T1000 (cell line): Measurements from ENCODE around the gene ATOH8.
"Not testable (repeated sequence)": the region's sequence is repeated elsewhere in the genome, so short reads cannot be mapped to it uniquely, and the experiment has no call there.

Experiments used
- DNase-seq: peaks from one replicate; lab custom pipeline; 2025; ENCODE audit warnings: mixed read lengths; lab: John Stamatoyannopoulos, UW

The ATOH8 gene, protein sequence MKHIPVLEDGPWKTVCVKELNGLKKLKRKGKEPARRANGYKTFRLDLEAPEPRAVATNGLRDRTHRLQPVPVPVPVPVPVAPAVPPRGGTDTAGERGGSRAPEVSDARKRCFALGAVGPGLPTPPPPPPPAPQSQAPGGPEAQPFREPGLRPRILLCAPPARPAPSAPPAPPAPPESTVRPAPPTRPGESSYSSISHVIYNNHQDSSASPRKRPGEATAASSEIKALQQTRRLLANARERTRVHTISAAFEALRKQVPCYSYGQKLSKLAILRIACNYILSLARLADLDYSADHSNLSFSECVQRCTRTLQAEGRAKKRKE

DNA sequence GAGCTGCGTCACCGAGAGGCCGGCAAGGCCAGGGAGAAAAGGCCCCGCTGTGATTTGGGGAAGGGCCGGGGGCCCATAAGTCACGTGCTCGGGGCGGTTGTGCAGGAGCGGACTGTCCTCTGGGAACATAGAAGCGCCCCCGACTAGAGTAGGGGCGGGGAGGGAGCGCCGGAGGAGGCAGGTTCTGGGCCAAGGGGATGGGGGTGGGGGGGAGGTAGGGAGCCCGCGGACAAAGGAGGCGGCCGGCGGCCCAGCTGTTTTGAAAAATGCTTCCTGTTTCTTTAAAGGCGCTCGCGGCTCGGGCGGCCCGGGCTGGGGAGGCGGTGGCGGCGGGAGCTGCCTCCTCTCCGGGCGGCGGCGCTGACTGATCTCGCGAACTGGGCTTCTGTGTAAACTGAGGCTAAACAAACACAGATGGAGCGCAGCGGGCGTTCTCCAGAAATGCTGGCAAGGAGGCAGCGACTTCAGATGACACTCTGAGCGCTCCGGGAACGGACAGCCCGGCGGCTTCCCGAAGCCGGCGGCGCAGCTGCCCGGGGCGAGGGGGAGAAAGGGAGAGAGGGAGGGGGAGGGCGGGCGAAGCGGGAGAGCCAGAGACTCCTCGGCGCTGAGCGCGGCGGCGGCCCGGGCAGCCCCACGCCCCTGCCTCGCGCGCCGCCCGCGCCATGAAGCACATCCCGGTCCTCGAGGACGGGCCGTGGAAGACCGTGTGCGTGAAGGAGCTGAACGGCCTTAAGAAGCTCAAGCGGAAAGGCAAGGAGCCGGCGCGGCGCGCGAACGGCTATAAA, at the start of gene ATOH8:
ATOH8 (plus strand) TSS at position 467 of the 788 bp plus-strand sequence; CDS start at position 666, 199 bp downstream.
- no peak for DNase-seq

DNA sequence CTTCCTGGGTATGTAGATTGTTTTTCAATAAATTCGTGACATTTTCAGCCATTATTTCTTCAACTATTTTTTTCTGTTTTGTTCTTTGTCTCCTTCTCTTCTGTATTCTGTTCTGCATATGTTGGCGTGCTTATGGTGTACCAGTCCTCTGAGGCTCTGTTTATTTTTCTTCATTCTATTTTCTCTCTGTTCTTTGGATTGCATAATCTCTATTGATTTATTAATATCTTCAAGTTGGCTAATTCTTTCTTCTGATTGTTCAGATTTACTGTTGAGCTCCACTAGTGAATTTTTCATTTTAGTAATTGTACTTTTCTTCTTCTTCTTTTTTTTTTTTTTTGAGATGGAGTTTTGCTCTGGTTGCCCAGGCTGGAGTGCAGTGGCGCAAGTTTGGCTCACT, 49.8 kb upstream of the ATOH8 start:
- no peak for DNase-seq

DNA sequence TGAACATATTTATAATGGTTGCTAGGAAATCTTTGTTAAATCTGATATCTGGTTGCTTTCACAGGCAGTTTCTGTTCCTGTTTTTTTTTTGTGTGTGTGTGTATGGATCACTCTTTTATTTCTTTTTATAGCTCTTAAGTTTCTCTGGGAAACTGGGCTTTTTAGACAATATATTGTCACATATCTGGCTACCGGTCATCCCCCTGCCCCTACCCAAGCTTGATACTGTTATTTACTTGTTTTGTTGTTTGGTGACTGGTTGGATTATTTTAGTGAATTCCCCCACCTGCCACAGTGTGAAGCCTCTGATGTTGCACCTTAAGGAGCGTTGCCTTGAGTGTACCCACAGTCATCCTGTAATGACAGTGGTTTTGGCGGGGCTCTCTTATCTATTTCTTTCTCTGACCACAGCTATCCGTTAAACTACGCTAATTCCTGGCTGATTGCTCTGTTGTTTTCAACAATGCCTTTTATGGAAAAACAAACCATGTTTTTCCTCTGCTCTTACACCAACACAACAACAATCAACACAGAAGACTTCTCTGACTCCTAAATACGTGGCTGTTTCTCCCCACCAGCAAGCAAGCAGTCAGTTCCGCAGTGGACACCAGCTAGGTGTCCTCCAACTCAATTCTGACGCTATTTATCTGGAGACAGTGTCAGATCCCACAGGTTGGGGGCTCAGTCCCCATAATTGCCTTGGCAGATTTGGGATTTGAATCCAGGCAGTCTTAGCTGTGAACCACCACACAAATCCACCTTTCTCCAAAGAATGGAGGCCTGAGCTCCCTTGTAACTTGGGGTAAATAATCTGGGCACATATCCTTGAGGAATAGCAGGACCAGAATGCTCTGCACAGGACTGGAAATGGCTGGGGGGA, 48.8 kb upstream of the ATOH8 start:
- DNase-seq = no peak

DNA sequence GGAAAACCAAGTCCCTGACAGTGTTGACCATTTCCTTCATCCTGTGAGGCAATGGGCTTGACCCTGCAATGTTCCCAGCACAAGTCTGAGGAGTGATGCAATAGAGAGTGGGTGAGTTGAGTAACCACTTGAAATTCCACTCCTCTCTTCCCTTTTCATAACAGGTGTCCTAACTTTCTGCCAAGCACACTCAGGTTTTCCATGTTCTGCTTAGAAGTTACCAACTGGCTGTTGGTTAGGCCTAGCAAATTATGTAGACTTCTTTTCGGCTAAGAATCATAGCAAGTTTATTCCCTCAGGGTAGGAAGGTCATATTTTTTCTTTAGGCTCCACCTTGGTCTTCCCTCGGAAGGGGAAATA, 48.1 kb upstream of the ATOH8 start:
- DNase-seq = no peak

DNA sequence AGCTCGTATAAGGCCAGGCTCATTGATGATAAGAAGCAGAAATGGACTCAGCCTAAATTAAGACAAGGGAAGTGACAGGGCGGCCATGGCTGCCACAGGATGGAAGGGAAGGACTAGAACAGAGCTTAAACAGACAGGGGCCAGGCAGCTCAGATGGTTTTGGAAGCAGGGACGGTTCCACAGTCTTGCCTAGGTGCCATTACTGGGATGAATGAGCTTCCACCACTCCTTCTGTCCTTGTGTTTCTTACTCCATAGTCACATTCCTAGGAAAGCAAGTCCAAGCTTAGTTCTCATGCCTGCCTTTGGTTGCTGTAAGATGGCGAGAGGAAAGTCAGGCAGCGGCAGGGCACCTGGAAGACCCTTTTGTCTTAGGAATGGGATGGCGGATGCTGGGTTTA, 47.7 kb upstream of the ATOH8 start:
- no peak for DNase-seq

DNA sequence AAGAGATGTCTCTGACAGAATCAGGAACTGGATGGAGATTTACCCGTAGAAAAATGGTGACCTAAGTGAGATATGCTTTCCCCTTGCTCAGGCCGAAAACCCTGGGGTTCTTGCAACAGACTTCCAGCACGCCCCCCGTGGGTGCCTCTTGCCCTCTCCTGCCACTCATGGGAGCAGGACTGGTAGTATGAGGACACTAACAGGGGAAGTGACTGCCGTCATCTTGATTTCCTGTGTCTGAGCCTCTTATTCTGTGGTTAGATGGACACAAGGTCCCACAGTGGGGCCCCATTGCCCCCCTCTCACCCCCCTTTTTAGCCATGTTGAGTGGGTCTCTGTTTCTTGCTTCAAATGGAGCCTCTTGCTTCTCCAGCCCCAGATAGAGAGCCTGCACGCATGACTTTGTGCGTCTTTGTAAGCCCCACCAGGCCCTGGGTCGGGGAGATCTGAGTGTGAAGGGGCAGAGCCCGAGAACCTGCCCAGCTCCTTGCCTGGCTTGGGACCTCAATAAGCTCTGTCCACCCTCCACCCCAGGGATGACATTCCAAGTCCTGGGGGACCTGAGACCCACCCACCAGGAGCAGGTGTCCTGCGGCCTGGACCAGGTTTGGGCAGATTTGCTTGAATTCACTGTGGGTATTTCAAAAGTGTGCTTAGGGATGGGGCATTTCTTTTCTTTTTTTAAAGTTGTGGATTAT, 47.0 kb upstream of the ATOH8 start:
- no peak for DNase-seq

DNA sequence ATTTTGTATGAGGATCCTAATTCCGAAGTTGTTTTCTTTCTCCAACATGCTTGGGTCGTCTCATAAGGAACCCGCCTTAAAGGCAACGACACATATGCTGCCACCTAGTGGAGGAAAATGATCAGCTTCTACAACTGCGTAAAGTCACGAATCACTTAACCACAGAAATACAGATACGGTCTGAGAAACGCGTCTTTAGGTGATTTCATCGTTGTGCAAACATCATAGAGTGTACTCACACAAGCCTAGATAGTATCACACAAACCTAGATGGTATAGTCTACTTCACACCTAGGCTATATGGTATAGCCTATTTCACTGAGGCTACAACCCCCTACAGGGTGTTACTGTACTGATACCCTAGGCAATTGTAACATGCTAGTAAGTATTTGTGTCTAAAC, 46.5 kb upstream of the ATOH8 start:
- peak; percentile 58 for DNase-seq

DNA sequence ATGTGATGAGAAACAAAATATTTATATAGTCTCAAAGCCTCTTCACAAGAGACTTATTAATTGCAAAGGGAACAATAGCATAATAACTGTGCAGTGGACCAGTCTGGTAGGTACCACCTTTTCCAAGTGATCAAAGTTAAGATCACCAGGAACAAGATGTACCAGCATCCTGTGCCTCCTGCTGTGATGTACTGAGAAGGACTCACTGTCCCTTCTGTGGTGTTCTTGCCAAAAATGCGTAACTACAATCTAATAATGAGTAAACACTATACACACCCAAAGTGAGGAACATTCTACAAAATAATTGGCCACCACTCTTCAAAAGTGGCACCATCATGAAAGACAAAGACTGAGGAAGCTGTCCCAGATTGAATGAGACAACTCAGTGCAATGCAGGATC, 45.1 kb upstream of the ATOH8 start:
- DNase-seq = no peak

DNA sequence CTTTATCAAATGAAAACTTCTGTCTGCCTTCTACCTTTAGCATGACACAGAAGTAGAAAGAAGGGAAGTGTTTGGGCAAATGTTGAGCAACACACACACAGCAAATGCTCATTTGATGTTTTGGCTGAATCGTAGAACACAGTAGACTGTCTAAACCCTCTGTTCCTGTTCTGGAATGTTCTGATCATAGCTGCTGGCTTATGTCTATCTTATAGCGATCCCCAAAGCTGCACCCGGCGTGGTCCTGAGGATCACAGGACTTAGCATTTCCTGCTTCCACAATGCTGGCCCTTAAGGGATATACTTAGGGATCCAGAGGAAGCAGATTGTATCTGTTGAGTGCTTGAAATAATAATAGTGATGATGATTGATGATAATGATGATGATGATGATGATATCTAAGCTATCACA, 44.4 kb upstream of the ATOH8 start:
- no peak for DNase-seq

DNA sequence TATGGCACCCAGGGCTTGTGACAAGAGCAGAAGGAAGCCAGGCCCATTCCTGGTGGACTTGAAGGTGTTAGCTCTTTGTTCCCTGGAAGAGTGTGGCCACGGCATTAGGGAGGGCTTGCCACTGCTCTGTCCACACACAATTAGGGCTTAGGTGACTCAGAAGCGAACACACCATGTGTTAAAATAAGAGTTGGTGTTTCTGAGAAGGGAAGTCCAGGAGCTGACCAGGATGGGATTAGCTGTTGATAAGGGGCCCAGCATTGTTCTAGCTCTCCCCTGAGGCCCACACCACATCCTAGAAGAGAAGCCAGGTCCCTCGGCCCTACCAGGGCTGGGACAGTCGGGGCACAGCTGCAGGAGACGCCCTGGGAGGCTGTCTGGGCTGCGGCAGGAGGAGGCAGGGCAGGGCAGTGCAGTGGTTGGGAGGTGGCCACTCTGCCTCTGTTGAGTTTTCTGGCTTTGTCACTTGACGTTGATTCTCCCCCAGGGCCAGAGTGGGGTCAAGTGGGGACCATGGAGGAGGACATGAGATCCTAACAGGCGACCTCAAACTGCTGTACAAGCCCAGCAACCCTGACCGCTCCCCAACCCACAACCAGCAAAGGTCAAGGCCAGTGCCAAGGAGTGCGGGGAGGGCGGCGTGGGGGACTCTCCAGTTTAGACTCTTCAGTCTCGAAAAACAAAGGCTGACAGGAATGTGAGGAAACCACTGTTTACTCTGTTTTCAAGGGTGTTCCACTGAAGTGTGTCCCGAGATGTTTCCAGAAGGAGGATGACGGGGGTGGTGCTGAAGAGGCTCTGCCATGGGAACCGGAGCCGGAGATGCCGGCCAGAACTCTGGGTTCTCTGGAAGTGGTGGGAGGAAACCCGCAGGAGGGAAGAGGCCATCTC, 42.9 kb upstream of the ATOH8 start:
- no peak for DNase-seq

DNA sequence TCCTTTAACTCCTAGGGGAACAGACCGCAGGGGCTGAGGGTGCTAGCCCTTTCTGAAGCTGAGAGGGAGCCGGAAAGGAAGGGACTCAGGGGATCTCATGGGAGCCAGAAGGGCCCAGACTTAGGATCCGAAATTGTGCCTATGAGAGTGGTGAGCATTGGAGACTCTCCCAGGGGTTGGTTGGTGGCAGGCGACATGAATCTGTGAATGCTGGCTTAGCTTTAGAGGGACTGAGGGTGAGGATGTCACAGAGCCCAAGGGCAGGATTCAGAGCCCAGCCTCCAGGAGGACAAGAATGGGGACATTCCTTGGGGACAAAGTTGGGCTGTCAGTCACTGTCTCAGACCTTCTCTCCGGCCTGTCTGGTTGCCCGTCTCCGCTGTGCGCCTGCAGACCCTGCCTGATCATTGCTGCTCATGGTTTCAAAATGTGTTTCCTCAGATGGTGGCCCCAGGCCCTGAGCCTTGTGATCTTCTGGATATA, 42.2 kb upstream of the ATOH8 start:
- no peak for DNase-seq

DNA sequence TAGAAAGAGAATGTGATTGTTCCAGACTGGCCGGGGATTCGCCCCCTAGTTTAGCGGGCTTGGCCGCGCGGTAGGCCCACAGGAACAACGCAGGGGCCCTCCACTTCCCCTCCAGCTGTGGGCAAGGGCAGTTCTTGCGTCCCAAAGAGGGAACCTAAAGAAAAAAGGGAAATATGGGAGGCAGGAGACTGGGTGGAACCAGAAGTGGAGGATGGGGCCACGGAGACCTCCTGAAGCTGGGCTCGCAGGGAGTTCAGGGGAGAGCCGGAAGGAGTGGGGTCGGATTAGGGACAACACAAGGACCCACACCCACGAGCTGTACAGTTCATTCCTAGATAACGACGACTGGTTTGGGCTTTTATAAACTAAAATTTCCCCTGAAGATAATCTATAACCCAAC, 41.5 kb upstream of the ATOH8 start:
- DNase-seq = no peak

DNA sequence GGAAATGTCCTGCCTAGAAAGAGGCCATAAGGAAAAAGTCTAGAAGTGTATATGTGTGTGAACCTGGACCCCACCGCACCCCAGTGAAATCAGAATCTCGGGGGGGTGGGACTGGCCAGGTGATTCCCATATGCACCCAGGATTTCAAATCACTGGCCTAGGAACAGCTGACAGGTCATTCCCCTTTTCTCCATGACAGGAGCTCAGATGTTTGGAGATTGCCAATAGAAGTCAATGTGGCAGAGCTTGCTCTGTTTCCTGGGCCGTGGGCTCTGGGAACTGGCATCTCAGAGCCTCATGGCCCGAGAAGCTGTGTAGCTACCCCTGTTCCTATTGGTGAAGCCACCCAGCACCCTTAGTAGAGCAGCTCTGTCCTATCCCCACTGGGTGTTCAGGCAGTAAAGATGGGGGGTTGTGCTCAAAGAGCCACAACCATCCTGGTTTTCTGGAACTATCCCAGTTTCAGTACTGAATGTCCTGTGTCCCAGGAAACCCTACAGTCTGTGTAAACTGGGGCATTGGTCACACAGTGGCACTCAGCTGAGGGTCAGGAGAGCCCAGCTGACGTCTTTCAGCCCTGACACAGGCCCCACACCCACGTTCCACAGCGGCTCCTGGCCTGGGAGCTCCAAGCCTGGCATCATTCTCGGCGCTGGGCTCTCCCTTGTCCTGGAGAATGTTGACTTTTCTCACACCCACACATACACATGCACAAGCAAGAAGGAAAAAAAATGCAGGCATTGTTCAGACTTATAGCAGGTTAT, 40.8 kb upstream of the ATOH8 start:
- no peak for DNase-seq

DNA sequence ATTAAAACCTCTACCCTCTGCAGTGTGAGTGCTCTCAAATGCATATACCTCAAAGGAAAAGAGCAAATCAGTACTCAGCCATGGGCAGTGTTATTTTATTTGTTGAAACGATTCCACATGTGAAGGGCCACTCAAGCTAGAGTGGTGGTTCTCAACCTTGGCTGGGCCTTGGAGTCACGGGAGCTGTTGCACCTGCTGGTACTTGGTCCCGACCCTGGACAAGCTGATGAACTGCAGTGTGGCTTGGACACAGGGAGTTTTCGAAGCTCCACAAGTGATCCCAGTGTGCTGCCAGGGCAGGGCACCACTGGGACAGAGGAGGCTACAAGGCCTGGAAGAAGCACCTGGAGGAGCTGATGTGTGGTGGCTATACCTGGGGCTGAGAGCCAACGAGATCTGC, 40.0 kb upstream of the ATOH8 start:
- no peak for DNase-seq

DNA sequence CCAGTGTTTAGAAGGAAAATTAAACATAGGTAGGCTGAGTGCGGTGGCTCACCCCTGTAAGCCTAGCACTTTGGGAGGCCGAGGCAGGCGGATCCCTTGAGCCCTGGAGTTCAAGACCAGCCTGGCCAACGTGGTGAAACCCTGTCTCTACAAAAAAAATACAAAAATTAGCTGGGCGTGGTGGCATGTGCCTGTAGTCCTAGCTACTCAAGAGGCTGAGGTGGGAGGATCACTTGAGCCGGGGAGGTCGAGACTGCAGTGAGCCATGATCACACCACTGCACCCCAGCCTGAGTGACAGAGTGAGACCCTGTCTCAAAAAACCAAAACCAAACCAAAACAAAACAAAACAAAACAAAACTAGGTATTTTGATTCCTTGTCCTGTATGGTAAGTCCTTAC, 39.4 kb upstream of the ATOH8 start:
- DNase-seq = not testable (repeated sequence)

DNA sequence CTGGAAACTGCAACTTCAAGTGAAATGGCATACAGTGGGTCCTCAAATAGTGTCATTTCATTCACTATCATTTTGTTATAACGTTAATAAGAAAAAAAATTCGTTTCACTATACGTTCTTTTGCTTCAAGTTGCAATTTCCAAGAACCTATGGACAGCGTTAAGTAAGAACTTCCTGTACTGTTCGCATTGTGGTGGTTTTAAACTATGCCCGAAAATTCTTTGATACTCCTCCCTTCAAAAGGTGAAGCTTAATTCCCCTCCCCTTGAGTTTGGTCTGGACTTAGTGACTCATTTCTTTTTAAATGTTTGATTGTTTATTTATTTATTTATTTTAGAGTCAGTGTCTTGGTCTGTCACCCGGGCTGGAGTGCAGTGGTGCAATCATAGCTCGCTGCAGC, 39.0 kb upstream of the ATOH8 start:
- DNase-seq = no peak

DNA sequence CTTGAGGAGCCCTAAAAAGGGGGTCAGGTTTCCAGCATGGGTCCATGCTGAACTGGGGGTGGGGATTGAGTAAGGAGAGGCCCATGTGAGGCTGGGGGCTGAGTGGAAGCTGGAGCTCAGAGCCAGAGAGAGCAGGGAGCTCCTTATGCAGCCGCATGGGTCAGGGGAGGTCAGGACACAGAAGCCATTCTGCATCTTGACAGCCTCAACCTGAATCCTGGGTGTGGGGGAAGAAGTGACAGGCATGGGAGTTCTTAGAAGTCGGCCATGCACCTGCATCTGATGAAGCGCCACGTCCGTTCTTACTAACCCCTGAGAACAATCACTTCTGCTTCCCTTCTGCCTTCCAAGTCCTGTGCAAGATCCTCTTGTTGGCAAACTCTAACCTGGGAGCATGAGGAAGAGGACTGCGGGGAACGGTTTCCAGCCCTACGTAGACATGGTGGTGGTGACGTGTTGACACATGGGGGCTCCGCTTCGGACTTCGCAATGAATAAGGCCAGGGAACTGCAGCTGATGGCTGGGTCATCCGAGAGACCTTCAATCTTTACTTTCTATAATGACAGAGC, 37.4 kb upstream of the ATOH8 start:
- no peak for DNase-seq

DNA sequence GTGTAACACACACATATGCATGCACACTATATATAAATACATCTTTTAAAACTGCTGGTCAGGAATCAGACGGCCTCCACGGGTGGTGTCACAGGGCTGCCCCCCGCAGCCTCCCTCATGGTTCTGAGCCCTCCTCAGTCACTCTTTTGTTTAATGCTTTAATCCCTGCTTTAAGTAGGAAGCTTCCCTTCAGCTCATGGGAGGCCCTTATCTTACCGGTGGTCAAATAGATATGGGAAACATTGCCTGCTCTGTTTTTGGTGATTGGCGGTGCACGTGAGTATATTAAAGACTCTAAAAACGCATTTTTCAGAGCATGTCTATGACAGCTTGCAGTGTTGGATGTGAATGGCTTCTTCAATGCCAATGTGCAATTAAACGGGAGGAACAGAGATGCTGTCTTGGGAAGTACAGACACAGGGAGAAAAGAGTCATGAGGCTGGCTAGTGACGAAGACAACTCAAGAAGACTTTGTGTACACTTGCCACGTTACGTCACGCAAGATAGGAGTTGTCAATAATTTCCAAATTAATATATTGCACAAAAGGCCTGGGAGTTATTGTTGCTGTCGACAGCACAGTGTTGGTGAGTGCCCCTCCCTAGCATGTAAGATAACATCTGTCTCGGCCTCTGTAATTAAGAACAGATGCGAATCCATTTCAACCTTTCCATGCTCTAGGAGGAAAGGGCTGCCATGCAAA, 36.3 kb upstream of the ATOH8 start:
- DNase-seq = no peak

DNA sequence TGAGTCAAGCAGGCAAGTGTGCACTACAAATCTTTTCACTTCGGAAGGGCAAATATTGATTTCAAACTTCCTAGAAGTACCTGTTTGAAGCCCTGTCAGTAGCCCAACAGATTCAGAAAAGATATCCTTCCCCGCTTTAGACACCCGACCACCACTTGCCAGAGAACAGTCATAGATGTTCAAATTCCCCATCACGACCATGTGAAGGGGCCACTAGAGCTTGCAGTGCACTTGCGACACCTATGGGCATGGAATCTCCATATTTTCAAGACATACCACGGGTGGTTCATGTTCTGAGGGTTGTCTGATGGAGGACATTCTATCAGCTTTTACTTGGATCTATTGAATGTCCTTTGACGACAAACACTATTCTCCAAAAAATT, 35.8 kb upstream of the ATOH8 start:
- DNase-seq = no peak
